ENCODE measurements around the gene SLC17A1.

DNA sequence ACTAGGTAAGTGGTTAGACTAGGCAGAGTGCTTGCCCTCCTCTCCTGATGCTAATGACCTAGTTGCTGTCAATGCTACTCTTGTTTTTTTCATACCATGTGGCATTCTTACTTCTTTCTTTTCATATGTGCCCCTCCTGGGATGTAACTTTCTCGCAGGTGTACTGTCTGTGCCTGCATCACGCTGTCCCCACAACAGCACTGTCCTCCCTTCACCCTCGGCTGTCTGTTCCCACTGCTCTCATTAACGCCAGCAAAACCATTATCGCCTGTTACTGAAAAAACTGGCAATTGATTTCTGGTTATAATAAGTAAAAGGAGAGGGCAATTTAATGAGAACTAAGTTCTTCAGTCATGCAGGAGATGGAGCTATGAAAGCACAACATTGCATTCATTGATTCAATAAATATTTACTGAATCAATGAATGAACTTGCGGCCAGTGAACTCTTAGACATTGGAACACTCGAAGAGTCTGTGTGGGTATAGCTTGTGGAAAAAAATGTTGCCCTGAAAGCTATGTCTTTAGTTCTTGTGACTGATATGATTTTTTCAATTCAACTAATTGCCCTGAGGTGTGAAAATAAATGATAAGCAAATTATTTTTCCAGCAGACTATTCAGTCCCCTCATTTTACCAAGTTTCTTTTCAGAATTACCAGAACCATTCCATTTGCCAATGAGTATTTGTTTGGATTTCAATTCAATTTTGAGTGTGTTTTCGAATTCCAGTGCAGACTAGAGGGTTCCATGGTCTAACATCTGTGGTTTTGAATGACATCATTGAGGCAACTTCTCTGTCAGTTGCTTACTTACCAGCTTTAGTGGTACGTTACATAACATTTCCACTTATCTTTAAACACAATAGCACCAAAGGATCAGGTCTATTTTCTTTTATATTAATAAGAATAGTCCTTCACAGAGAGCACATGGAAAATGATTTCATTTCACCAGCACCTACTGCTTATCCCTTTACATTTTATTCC is 75.2 kb downstream of the SLC17A1 start:
- TF ChIP-seq, protein P1, sequence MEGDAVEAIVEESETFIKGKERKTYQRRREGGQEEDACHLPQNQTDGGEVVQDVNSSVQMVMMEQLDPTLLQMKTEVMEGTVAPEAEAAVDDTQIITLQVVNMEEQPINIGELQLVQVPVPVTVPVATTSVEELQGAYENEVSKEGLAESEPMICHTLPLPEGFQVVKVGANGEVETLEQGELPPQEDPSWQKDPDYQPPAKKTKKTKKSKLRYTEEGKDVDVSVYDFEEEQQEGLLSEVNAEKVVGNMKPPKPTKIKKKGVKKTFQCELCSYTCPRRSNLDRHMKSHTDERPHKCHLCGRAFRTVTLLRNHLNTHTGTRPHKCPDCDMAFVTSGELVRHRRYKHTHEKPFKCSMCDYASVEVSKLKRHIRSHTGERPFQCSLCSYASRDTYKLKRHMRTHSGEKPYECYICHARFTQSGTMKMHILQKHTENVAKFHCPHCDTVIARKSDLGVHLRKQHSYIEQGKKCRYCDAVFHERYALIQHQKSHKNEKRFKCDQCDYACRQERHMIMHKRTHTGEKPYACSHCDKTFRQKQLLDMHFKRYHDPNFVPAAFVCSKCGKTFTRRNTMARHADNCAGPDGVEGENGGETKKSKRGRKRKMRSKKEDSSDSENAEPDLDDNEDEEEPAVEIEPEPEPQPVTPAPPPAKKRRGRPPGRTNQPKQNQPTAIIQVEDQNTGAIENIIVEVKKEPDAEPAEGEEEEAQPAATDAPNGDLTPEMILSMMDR (IDR thresholded peaks at IDR 0.05), result no peak
- no peak for TF ChIP-seq ZFX (IDR thresholded peaks at IDR 0.05; ENCODE audit: borderline replicate concordance)

All from 22Rv1 (cell line).